SU-DHL-6 (cell line): ENCODE data around the gene NDNF.

Experiments
- H2AFZ ChIP-seq: fragments of 200-600 bp; sonication (generic); 2 replicates; pipeline ENCODE4 v1.6.1; 2014; ENCODE audit warnings: low read depth, mild to moderate bottlenecking, moderate library complexity, mixed read lengths, antibody characterized with exemption, low read length; ENCODE audit not compliant: severe bottlenecking
- H3F3A ChIP-seq: fragments of 200-600 bp; shearing (Covaris generic); 2 replicates; pipeline ENCODE4 v1.6.0; 2016; ENCODE audit warnings: antibody characterized with exemption, mild to moderate bottlenecking; ENCODE audit not compliant: insufficient read depth
- H3K27ac ChIP-seq: fragments of 200-600 bp; sonication (generic); 2 replicates; pipeline ENCODE4 v1.5.1; 2016; ENCODE audit warnings: low read depth, mild to moderate bottlenecking, low read length, moderate library complexity, mixed read lengths
- H3K27me3 ChIP-seq: fragments of 200-600 bp; sonication (generic), shearing (Covaris generic); 2 replicates; pipeline ENCODE4 v1.6.0; 2014; ENCODE audit warnings: mild to moderate bottlenecking, low read length
- H3K36me3 ChIP-seq: fragments of 200-600 bp; sonication (generic); 2 replicates; pipeline ENCODE4 v1.6.1; 2014; ENCODE audit warnings: mild to moderate bottlenecking, low read length, mixed read lengths
- H3K4me2 ChIP-seq: fragments of 300-600, 200-600 bp; shearing (Covaris generic), sonication (generic); 2 replicates; pipeline ENCODE4 v1.6.0; 2014; ENCODE audit warnings: low read length, low read depth, mild to moderate bottlenecking; ENCODE audit not compliant: poor library complexity, severe bottlenecking
- H3K4me3 ChIP-seq: fragments of 200-600 bp; sonication (generic); 2 replicates; pipeline ENCODE4 v1.5.1; 2014; ENCODE audit warnings: antibody characterized with exemption, low read length, mild to moderate bottlenecking, mixed read lengths; ENCODE audit not compliant: insufficient read depth, poor library complexity, severe bottlenecking
- H3K79me2 ChIP-seq: fragments of 200-600 bp; sonication (generic); 2 replicates; pipeline ENCODE4 v1.6.1; 2014; ENCODE audit warnings: mild to moderate bottlenecking, low read length, moderate library complexity; ENCODE audit not compliant: insufficient read depth
- H3K9ac ChIP-seq: fragments of 200-600 bp; sonication (generic); 2 replicates; pipeline ENCODE4 v1.7.0; 2014; ENCODE audit warnings: mild to moderate bottlenecking, low read length
- H3K9me2 ChIP-seq: fragments of 200-600 bp; sonication (generic); replicated peaks from 2 replicates; pipeline ENCODE4 v1.6.1; 2014; ENCODE audit warnings: low read length; ENCODE audit not compliant: insufficient read depth
- H3K9me3 ChIP-seq: fragments of 200-600 bp; sonication (generic); 2 replicates; pipeline ENCODE4 v1.6.1; 2014; ENCODE audit warnings: low read length, mixed read lengths; ENCODE audit not compliant: insufficient read depth
- H4K20me1 ChIP-seq: fragments of 200-600 bp; sonication (generic); 2 replicates; pipeline ENCODE4 v1.6.1; 2014; ENCODE audit warnings: low read depth, mild to moderate bottlenecking, antibody characterized with exemption, low read length, moderate library complexity, mixed read lengths
- EZH2phosphoT487 ChIP-seq: fragments of 200-600 bp; sonication (generic), shearing (Covaris generic); conservative IDR thresholded peaks from 2 replicates; pipeline ENCODE4 v1.6.1; 2018; ENCODE audit warnings: mild to moderate bottlenecking, antibody characterized with exemption, low read length, moderate library complexity, mixed read lengths
- TF ChIP-seq, protein P1 (sequence below): fragments of 200-600 bp; sonication (generic); IDR thresholded peaks from one replicate; pipeline ENCODE4 v1.5.1; 2017; ENCODE audit warnings: antibody characterized with exemption, mild to moderate bottlenecking, low read length, moderate library complexity; ENCODE audit not compliant: insufficient read depth, poor library complexity, severe bottlenecking

The NDNF gene

DNA sequence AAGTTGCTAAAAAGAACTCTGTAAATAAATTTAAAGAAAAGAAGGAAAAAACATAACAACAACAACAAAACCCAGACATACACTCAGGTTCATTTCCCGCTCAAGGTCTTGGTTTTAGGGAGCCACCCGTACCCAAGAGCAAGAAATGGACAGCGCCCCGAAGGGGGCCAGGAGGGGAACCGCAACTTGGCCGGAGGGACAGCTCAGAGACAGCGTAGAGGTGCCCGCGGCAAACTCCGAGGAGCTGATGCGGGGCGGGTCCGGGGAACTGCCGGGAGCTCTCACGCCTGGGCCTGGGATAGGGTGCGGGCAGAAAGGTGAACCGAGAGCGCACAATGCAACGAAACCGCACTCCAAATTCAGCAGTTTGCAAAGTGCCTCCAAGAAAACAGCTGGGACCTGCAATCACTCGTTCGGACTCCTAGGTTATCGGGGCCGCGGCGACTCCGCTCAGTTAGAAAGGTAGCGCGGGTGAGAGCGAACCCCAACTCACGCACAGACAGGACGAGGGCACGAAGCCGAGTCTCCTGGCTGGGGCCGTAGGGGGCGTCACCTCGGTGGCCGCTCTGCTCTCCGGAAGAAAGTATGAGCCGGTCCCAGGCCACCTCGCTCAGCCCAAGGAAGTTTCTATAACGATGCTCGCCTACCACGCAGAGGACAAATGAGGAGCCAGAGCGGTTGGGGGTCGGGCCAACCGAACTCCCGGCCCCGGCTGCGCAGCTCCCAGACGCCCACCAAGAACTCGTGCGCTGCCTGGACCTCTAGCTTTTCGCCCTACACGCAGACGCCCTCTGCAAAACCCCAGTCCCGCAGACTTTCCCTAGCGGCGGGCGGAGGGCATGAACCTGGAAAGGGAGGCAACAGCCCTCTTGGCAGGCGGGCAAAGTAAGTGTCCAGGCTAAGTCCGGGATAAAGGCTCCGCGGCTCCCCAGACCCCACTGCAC, 1.4 kb downstream of the NDNF start:
- Histone ChIP-seq H3F3A (no peaks in the 10 kb centered on the region), H3K9ac (no peak overlapping the region), H3K79me2 (no peaks in the 10 kb centered on the region), H3K9me3 (no peaks in the 10 kb centered on the region), H3K27ac (no peak overlapping the region), H3K27me3 (no peaks in the 10 kb centered on the region), H3K4me3 (no peak overlapping the region), H3K9me2 (no peaks in the 10 kb centered on the region), H3K4me2 (no peak overlapping the region), H2AFZ (no peak overlapping the region), H4K20me1 (no peaks in the 10 kb centered on the region), H3K36me3 (no peaks in the 10 kb centered on the region)
- no peak for TF ChIP-seq EZH2phosphoT487
- TF ChIP-seq, protein P1, sequence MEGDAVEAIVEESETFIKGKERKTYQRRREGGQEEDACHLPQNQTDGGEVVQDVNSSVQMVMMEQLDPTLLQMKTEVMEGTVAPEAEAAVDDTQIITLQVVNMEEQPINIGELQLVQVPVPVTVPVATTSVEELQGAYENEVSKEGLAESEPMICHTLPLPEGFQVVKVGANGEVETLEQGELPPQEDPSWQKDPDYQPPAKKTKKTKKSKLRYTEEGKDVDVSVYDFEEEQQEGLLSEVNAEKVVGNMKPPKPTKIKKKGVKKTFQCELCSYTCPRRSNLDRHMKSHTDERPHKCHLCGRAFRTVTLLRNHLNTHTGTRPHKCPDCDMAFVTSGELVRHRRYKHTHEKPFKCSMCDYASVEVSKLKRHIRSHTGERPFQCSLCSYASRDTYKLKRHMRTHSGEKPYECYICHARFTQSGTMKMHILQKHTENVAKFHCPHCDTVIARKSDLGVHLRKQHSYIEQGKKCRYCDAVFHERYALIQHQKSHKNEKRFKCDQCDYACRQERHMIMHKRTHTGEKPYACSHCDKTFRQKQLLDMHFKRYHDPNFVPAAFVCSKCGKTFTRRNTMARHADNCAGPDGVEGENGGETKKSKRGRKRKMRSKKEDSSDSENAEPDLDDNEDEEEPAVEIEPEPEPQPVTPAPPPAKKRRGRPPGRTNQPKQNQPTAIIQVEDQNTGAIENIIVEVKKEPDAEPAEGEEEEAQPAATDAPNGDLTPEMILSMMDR = no peak

DNA sequence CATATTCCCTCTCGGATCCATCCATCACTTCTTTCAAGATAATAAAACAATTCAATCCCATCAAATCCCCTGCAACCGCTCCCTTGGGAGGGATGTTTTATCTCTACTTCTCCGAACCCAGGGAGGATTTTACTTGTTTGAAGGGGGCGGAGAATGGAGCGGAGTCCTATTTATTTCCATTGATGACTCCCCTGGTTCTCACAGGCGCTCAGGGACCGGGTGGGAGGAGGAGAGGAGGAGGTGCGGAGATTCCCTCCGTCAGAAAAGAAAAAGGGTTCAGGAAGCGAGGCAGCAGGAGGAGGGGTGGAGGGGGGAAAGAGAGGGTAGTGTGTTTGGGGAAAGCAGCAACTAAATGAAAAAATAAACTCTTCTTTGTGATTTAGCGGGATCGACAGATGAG, 2.1 kb downstream of the NDNF start:
- Histone ChIP-seq H3K9ac (no peak overlapping the region), H3K4me3 (no peak overlapping the region), H2AFZ (no peak overlapping the region), H3K36me3 (no peaks in the 10 kb centered on the region), H4K20me1 (no peaks in the 10 kb centered on the region), H3K9me2 (no peaks in the 10 kb centered on the region), H3F3A (no peaks in the 10 kb centered on the region), H3K9me3 (no peaks in the 10 kb centered on the region), H3K27me3 (no peaks in the 10 kb centered on the region), H3K27ac (no peak overlapping the region), H3K4me2 (no peak overlapping the region), H3K79me2 (no peaks in the 10 kb centered on the region)
- TF ChIP-seq EZH2phosphoT487 = no peak
- TF ChIP-seq, protein P1 = no peak

DNA sequence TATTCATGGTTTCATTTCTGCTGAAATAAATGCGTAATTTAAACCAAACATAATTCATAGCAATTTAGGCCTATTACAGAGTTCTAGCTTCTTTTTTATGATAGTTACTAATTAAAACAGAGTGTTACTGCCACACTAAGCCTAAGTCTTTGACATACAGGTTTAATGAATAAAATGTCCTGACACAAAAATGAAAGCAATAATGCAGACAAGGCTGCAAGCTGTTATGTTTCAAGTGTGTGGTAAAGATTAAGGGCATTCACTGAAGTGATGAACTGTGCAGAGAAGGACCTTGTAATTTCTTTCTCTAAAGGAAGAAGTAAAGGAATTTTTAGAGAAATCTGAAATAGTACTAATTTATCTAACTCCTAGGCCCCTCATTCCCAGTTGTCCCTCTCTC, 2.9 kb downstream of the NDNF start:
- Histone ChIP-seq H3K27me3 (no peaks in the 10 kb centered on the region), H2AFZ (no peak overlapping the region), H4K20me1 (no peaks in the 10 kb centered on the region), H3K4me2 (no peak overlapping the region), H3K9me3 (no peaks in the 10 kb centered on the region), H3K4me3 (no peak overlapping the region), H3K9me2 (no peaks in the 10 kb centered on the region), H3F3A (no peaks in the 10 kb centered on the region), H3K9ac (no peak overlapping the region), H3K27ac (no peak overlapping the region), H3K36me3 (no peaks in the 10 kb centered on the region), H3K79me2 (no peaks in the 10 kb centered on the region)
- TF ChIP-seq EZH2phosphoT487 = no peak
- TF ChIP-seq, protein P1 = no peak
